Activated CD8-positive, alpha-beta T cell treated with anti-CD3 and anti-CD28 coated beads, Interleukin-2, amount 10 ng/mL, durations not matched to agents 7 days and 5 days (primary cell): ENCODE data around the gene SHKBP1. TPM values are rescaled to one million over a fixed set of nuclear protein-coding genes. Genes with fewer than 3 reads are reported as not detected.
"Not testable (repeated sequence)": the region's sequence is repeated elsewhere in the genome, so short reads cannot be mapped to it uniquely, and the experiment has no call there.

Experiments used
- ATAC-seq: fragments of 150-1000 bp; cut with Tn5 transposase; one replicate; pipeline ENCODE4 v1.10.0; 2021; ENCODE audit warnings: moderate library complexity
- CTCF ChIA-PET: fragments of 350-600 bp; sonication (Branson Sonifier 250); formaldehyde crosslinking; loops from one replicate; lab custom pipeline; 2021; ENCODE audit warnings: antibody characterized with exemption; lab: Charles Lee
- POLR2A ChIA-PET: fragments of 350-600 bp; sonication (Branson Sonifier 250); formaldehyde crosslinking; loops from one replicate; lab custom pipeline; 2021; ENCODE audit warnings: antibody characterized with exemption; lab: Charles Lee
- DNase-seq: peaks from one replicate; pipeline ENCODE4 v3.0.0-alpha.2; 2020
- H3K27ac Mint-ChIP-seq: one replicate; pipeline ENCODE4 v1.8.0; 2021; ENCODE audit warnings: mild to moderate bottlenecking, mixed read lengths
- H3K27me3 Mint-ChIP-seq: one replicate; pipeline ENCODE4 v1.8.0; 2021; ENCODE audit warnings: low read depth, mixed read lengths
- H3K36me3 Mint-ChIP-seq: one replicate; pipeline ENCODE4 v1.8.0; 2021; ENCODE audit warnings: low read depth, mixed read lengths
- H3K4me1 Mint-ChIP-seq: one replicate; pipeline ENCODE4 v1.8.0; 2021; ENCODE audit warnings: low read depth, mixed read lengths
- H3K4me3 Mint-ChIP-seq: one replicate; pipeline ENCODE4 v1.8.0; 2021; ENCODE audit warnings: mild to moderate bottlenecking, mixed read lengths
- H3K9me3 Mint-ChIP-seq: one replicate; pipeline ENCODE4 v1.8.0; 2022; ENCODE audit warnings: mixed read lengths; ENCODE audit not compliant: insufficient read depth
- total RNA-seq, 2 experiments: library from RNA; stranded (reverse); gene quantifications; one replicate each; pipeline ENCODE4 v1.2.3, GENCODE V29; 2021

SHKBP1 gene
- total RNA-seq, 2 experiments from 2014 or later: 116 to 124 TPM

GRCh38 chr19:40560092-40560507 is 16.6 kb upstream of the SHKBP1 start:
- Mint-ChIP-seq H3K9me3 (no peaks in the 10 kb centered on the region), H3K4me1 (peaks cover 4% of the 10 kb centered on the region), H3K4me3 (no peak overlapping the region), H3K36me3 (no peaks in the 10 kb centered on the region), H3K27ac (no peak overlapping the region), H3K27me3 (peaks cover 13% of the 10 kb centered on the region)
- ChIA-PET POLR2A (no interaction called here), CTCF (interaction anchor here (0.8 kb wide), 1 partner anchor 11 kb away, joined by 4 read pairs; no protein-coding TSS in a partner anchor)
- no peak for DNase-seq
- ATAC-seq: no peak

DNA sequence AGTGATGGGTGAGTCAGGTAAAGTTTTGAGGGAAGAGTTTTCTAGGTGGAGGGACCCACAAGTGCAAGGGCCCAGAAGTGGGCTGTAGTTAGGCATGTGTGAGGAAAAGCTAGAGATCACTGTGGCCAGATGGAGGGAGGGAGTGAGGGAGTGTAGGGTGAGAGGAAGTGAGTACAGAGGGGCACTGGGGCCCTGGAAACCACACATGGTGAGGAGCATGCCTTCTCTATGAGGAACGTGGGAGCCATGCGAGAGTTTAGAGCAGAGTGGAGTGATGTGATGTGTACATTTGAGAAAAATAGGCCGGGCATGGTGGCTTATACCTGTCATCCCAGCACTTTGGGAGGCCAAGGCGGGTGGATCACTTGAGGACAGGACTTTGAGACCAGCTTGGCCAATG is 14.7 kb upstream of the SHKBP1 start:
- POLR2A ChIA-PET: no interaction called here
- peaks cover 25% of the 10 kb centered on the region for H3K27me3 Mint-ChIP-seq
- H3K9me3 Mint-ChIP-seq: no peaks in the 10 kb centered on the region
- no peak overlapping the region for H3K27ac Mint-ChIP-seq
- no peak for ATAC-seq
- CTCF ChIA-PET: no interaction called here
- H3K36me3 Mint-ChIP-seq: no peaks in the 10 kb centered on the region
- H3K4me1 Mint-ChIP-seq: peaks cover 4% of the 10 kb centered on the region
- no peak overlapping the region for H3K4me3 Mint-ChIP-seq
- no peak for DNase-seq

DNA sequence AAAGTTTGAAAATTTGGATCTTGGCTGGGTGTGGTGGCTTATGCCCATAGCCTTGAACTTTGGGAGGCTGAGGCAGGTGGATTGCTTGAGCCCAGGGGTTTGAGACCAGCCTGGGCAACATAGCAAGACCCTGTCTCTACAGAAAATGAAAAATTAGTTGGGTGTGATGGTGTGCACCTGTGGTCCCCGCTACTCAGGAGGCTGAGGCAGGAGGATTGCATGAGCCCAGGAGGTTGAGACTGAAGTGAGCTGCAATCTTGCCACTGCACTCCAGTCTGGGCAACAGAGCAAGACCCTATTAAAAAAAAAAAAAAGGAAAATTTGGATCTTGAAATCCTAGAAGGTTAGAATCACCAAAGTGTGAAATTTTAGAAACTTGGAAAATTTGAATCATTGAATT is 12.1 kb upstream of the SHKBP1 start:
- CTCF ChIA-PET, DNase-seq, H3K4me3 Mint-ChIP-seq, H3K9me3 Mint-ChIP-seq, H3K4me1 Mint-ChIP-seq, H3K36me3 Mint-ChIP-seq, H3K27ac Mint-ChIP-seq, ATAC-seq, POLR2A ChIA-PET: not testable (repeated sequence)
- H3K27me3 Mint-ChIP-seq: peaks cover 43% of the 10 kb centered on the region

DNA sequence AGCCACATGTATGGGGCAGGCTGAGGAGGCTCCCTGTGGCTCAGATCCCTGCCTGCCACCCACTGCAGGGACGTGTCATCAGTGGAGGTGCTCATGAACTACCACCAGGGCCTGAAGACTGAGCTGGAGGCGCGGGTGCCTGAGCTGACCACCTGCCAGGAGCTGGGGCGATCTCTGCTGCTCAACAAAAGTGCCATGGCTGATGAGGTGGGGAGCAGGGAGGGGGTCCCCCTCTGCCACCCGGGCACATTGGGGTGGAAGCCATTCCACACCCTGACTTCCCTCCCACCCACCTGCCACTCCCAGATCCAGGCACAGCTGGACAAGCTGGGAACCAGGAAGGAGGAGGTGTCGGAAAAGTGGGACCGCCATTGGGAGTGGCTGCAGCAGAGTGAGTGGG is 11.3 kb upstream of the SHKBP1 start:
- DNase-seq (no peak), ATAC-seq (no peak)
- ChIA-PET CTCF (no interaction called here), POLR2A (interaction anchor here (0.9 kb wide), 1 partner anchor 44 kb away, joined by 3 read pairs; no protein-coding TSS in a partner anchor)
- H3K27ac Mint-ChIP-seq: no peak overlapping the region
- no peaks in the 10 kb centered on the region for H3K36me3 Mint-ChIP-seq
- peaks cover 44% of the 10 kb centered on the region for H3K27me3 Mint-ChIP-seq
- peaks cover 11% of the 10 kb centered on the region for H3K4me1 Mint-ChIP-seq
- H3K9me3 Mint-ChIP-seq: no peaks in the 10 kb centered on the region
- no peak overlapping the region for H3K4me3 Mint-ChIP-seq

- peaks cover 16% of the 10 kb centered on the region for H3K4me1 Mint-ChIP-seq
- POLR2A ChIA-PET: interaction anchor here (0.9 kb wide), 1 partner anchor 44 kb away, joined by 3 read pairs; no protein-coding TSS in a partner anchor
- peaks cover 44% of the 10 kb centered on the region for H3K27me3 Mint-ChIP-seq
- H3K9me3 Mint-ChIP-seq: no peaks in the 10 kb centered on the region
- H3K4me3 Mint-ChIP-seq: no peak overlapping the region
- ATAC-seq (no peak), DNase-seq (no peak)
- H3K27ac Mint-ChIP-seq: no peak overlapping the region
- CTCF ChIA-PET: interaction anchor here (1.4 kb wide), 1 partner anchor 35 kb away, joined by 3 read pairs; the partner anchor contains the start of gene LTBP4
- H3K36me3 Mint-ChIP-seq: no peaks in the 10 kb centered on the region
Observed at GRCh38 chr19:40565910-40566495, 10.7 kb upstream of the SHKBP1 start.

DNA sequence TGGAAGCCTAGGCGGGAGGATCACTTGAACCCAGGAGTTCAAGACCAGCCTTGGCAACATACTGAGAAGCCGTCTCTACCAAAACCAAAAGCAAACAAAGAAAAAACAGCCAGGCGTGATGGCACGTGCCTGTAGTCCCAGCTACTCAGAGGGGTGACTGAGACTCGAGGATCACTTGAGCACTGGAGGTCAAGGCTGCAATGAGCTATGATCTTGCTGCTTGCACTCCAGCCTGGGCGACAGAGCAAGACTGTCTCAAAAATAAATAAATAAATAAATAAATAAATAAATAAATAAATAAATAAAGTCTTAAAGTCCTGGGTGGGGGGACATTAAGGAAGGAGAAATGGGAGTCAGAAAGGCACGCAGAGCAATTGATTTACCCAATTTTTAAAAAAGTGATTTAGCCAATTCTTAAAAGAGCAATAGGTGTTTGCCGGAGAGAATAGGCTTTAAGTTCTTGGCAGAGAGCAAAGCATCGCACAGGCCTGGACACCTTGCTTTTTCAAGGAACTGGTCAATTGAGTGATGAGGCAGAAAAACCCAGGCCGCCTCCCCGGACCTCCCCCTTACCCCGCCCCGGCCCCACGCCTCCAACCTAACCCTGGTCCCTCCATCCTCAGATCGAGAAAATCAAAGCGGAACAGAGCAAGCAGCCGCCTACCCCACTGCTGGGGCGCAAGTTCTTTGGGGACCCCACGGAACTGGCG is 9.5 kb upstream of the SHKBP1 start:
- no peaks in the 10 kb centered on the region for H3K9me3 Mint-ChIP-seq
- DNase-seq: no peak
- no peak overlapping the region for H3K4me3 Mint-ChIP-seq
- H3K27me3 Mint-ChIP-seq: peaks cover 40% of the 10 kb centered on the region
- peaks cover 18% of the 10 kb centered on the region for H3K4me1 Mint-ChIP-seq
- no peak for ATAC-seq
- POLR2A ChIA-PET: interaction anchor here (0.6 kb wide), 1 partner anchor 232 kb away, joined by 3 read pairs; the partner anchor contains the start of gene EGLN2
- no peak overlapping the region for H3K27ac Mint-ChIP-seq
- H3K36me3 Mint-ChIP-seq: no peaks in the 10 kb centered on the region
- CTCF ChIA-PET: interaction anchor here (1.3 to 1.4 kb wide), 2 partner anchors 18 to 33 kb away, joined by 3 read pairs; partner anchors contain the start of gene LTBP4

GRCh38 chr19:40567750-40568494 is 8.8 kb upstream of the SHKBP1 start:
- H3K9me3 Mint-ChIP-seq: no peaks in the 10 kb centered on the region
- ATAC-seq: no peak
- H3K36me3 Mint-ChIP-seq: no peaks in the 10 kb centered on the region
- H3K4me3 Mint-ChIP-seq: no peak overlapping the region
- H3K27ac Mint-ChIP-seq: no peak overlapping the region
- CTCF ChIA-PET: interaction anchor here (1.1 to 1.3 kb wide), 3 partner anchors 19 to 35 kb away, joined by 3 read pairs; no protein-coding TSS in a partner anchor
- DNase-seq: no peak
- POLR2A ChIA-PET: interaction anchor here (0.6 kb wide), 1 partner anchor 231 kb away, joined by 3 read pairs; the partner anchor contains the start of gene EGLN2
- peaks cover 18% of the 10 kb centered on the region for H3K4me1 Mint-ChIP-seq
- H3K27me3 Mint-ChIP-seq: peaks cover 40% of the 10 kb centered on the region

GRCh38 chr19:40570313-40571004 is 6.2 kb upstream of the SHKBP1 start:
- H3K4me1 Mint-ChIP-seq: peaks cover 19% of the 10 kb centered on the region
- H3K27me3 Mint-ChIP-seq: peaks cover 32% of the 10 kb centered on the region
- peak overlapping the region; percentile 73 for H3K27ac Mint-ChIP-seq
- ChIA-PET CTCF (interaction anchor here (0.6 to 2.3 kb wide), 18 partner anchors 8 to 1640 kb away, joined by 3 to 36 read pairs (median 6); partner anchors contain the start of genes LTBP4, MRPS12 and SARS2), POLR2A (interaction anchor here (0.6 to 1.4 kb wide), 4 partner anchors 25 to 207 kb away, joined by 3 to 7 read pairs (median 4); no protein-coding TSS in a partner anchor)
- ATAC-seq: peak; percentile 96
- H3K4me3 Mint-ChIP-seq: peak overlapping the region; percentile 62
- no peaks in the 10 kb centered on the region for H3K36me3 Mint-ChIP-seq
- peak; percentile 99 for DNase-seq
- no peaks in the 10 kb centered on the region for H3K9me3 Mint-ChIP-seq

- Mint-ChIP-seq H3K27me3 (peaks cover 32% of the 10 kb centered on the region), H3K4me3 (peak overlapping the region; percentile 62), H3K27ac (peak overlapping the region; percentile 73), H3K4me1 (peaks cover 20% of the 10 kb centered on the region), H3K36me3 (no peaks in the 10 kb centered on the region), H3K9me3 (no peaks in the 10 kb centered on the region)
- ChIA-PET CTCF (interaction anchor here (0.6 to 2.3 kb wide), 18 partner anchors 8 to 1640 kb away, joined by 3 to 36 read pairs (median 6); partner anchors contain the start of genes LTBP4, MRPS12 and SARS2), POLR2A (interaction anchor here (0.7 to 1.4 kb wide), 2 partner anchors 34 to 206 kb away, joined by 3 to 7 read pairs; no protein-coding TSS in a partner anchor)
- DNase-seq (no peak), ATAC-seq (no peak)
Observed at GRCh38 chr19:40571005-40571318, 5.7 kb upstream of the SHKBP1 start.

GRCh38 chr19:40571831-40572495 is 4.7 kb upstream of the SHKBP1 start:
- CTCF ChIA-PET: interaction anchor here (1.7 to 2.3 kb wide), 5 partner anchors 23 to 107 kb away, joined by 6 to 36 read pairs (median 12); partner anchors contain the start of gene LTBP4
- H3K4me1 Mint-ChIP-seq: peaks cover 25% of the 10 kb centered on the region
- ATAC-seq (no peak), DNase-seq (no peak)
- H3K9me3 Mint-ChIP-seq: no peaks in the 10 kb centered on the region
- POLR2A ChIA-PET: no interaction called here
- H3K4me3 Mint-ChIP-seq: no peak overlapping the region
- peaks cover 24% of the 10 kb centered on the region for H3K27me3 Mint-ChIP-seq
- no peaks in the 10 kb centered on the region for H3K36me3 Mint-ChIP-seq
- peak overlapping the region; percentile 57 for H3K27ac Mint-ChIP-seq
